ENCODE results near the gene APOBEC3G.
"Not testable (repeated sequence)": the region's sequence is repeated elsewhere in the genome, so short reads cannot be mapped to it uniquely, and the experiment has no call there.

The APOBEC3G gene

DNA sequence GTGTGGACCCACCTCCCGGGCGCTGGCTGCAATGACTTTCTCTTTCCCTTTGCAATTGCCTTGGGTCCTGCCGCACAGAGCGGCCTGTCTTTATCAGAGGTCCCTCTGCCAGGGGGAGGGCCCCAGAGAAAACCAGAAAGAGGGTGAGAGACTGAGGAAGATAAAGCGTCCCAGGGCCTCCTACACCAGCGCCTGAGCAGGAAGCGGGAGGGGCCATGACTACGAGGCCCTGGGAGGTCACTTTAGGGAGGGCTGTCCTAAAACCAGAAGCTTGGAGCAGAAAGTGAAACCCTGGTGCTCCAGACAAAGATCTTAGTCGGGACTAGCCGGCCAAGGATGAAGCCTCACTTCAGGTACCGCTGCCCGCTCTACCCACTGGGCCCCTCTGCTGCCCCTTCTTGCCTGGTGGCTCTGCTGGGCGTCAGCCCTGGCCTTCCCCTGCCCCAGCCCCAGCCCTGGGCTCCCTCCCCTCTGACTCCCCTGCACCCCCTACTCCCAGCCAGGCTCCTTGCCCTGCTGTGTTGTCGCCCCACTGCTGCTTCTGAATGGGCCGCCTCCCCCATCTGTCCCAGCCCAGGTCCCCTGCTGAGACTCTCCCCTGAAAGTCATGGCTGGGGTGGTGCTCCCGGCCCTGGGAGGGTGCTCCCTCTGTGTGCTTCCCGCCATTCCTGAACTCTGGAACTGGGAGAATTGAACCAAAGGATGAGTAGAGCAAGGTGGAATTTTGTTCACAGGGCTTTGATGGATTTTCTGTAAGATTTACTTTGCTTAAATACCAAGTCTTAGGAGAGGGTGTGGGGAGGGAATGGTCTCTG lies at the start of gene APOBEC3G:
APOBEC3G (plus strand) TSS at position 250 of the 815 bp plus-strand sequence; CDS start at position 337, 87 bp downstream.
- not testable (repeated sequence) for DNase-seq (ENCODE audit: low read depth in 2 of 2, low spot score in 1 of 2)

DNA sequence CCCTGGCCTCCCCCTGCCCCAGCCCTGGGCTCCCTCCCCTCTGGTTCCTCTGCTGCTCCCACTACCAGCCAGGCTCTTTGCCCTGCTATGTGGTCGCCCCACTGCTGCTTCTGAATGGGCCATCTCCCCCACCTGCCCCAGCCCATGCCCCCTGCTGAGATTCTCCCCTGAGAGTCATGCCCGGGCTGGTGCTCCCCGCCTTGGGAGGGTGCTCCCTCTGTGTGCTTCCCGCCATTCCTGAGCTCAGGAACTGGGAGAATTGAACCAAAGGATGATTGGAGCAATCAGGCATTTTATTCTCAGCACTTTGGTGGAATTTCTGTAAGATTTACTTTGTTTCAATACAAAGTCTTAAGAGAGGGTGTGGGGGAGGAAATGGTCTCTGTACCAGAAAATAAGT lies 49.4 kb upstream of the APOBEC3G start:
- no peak for DNase-seq (ENCODE audit: low read depth in 2 of 2, low spot score in 1 of 2)

DNA sequence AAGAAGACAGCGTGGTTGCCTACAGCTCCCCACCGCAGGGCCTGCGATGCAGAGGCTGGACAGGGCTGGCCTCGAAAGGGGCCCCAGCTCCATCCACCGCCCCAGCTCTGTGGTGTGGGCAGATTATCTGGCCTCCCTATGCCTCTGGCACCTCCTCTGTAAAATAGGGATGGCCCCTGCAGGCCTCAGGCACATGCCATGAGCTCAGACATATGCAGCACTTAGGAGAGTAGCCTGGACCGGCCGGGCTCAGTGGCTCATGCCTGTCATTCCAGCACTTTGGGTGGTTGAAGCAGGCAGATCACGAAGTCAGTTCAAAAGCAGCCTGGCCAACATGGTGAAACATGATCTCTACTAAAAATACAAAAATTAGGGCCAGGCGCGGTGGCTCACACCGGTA lies 48.8 kb upstream of the APOBEC3G start:
- DNase-seq (ENCODE audit: low read depth in 2 of 2, low spot score in 1 of 2): no peak

DNA sequence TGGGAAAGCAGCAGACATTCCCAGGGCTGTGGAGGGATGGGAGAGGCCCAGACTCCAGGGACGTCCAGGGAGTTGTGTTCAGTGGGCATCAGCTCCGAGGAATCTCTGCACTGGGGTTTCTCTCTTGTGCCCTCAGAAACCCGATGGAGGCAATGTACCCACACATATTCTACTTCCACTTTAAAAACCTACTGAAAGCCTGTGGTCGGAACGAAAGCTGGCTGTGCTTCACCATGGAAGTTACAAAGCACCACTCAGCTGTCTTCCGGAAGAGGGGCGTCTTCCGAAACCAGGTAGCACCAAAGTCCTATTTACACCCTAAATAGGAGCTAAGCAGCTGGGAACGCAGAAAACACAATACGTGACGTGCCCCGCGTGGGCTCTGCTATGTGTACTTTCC lies 47.8 kb upstream of the APOBEC3G start:
- no peak for DNase-seq (ENCODE audit: low read depth in 2 of 2, low spot score in 1 of 2)

DNA sequence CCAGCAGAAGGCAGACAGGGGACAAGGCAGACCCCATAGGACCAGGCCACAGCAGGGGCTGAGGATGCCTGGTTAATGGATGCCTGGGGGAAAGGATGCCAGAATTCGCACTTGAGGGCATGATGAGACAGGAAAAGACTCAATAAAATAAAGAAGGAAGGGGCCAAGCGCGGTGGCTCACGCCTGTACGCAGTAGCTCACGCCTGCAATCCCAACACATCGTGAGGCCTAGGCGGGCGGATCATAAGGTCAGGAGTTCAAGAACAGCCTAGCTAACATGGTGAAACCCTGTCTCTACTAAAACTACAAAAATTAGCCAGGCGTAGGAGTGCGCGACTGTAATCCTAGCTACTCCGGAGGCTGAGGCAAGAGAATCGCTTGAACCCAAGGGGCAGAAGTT lies 46.4 kb upstream of the APOBEC3G start:
- no peak for DNase-seq (ENCODE audit: low read depth in 2 of 2, low spot score in 1 of 2)

DNA sequence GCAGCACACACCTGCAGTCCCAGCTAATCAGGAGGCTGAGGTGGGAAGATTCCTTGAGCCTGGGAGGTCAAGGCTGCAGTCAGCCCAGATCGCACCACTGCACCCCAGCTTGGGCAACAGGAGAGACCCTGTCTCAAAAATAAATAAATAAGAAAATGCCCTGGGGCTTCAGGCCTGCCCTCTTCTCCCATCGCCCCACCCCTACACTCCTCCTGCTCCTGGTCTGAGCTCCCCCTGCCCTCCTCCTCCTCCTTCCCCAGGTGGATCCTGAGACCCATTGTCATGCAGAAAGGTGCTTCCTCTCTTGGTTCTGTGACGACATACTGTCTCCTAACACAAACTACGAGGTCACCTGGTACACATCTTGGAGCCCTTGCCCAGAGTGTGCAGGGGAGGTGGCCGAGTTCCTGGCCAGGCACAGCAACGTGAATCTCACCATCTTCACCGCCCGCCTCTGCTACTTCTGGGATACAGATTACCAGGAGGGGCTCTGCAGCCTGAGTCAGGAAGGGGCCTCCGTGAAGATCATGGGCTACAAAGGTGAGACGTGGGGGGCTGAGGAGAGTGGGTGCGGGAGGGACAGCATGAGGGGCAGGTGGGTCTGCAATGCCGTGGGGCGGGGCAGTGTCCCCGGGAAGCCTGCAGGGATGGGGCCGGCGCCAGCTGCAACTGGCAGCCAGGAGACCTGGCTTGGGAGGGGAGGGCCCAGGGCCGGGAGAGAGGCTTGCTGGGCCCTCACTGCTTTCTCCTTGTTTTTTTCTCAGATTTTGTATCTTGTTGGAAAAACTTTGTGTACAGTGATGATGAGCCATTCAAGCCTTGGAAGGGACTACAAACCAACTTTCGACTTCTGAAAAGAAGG lies 45.4 kb upstream of the APOBEC3G start:
- DNase-seq (ENCODE audit: low read depth in 2 of 2, low spot score in 1 of 2): not testable (repeated sequence)

GRCh38 chr22:39037071-39037470 lies 40.0 kb upstream of the APOBEC3G start:
- DNase-seq (ENCODE audit: low read depth in 2 of 2, low spot score in 1 of 2): not testable (repeated sequence)

- DNase-seq (ENCODE audit: low read depth in 2 of 2, low spot score in 1 of 2): no peak
Measured at GRCh38 chr22:39039306-39040126, 37.6 kb upstream of the APOBEC3G start.

GRCh38 chr22:39040155-39040537 lies 36.9 kb upstream of the APOBEC3G start:
- not testable (repeated sequence) for DNase-seq (ENCODE audit: low read depth in 2 of 2, low spot score in 1 of 2)

DNA sequence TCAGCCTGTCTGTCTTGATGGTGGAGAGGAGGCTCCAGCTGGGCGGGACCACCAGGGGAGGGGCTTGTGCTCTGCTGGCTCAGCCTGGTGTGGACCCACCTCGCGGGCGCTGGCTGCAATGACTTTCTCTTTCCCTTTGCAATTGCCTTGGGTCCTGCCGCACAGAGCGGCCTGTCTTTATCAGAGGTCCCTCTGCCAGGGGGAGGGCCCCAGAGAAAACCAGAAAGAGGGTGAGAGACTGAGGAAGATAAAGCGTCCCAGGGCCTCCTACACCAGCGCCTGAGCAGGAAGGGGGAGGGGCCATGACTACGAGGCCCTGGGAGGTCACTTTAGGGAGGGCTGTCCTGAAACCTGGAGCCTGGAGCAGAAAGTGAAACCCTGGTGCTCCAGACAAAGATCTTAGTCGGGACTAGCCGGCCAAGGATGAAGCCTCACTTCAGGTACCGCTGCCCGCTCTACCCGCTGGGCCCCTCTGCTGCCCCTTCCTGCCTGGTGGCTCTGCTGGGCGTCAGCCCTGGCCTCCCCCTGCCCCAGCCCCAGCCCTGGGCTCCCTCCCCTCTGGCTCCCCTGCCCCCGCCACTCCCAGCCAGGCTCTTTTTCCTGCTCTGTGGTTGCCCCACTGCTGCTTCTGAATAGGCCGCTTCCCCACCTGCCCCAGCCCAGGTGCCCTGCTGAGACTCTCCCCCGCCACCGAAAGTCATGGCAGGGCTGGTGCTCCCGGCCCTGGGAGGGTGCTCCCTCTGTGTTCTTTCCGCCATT lies 36.4 kb upstream of the APOBEC3G start, which contains the start of gene APOBEC3F:
APOBEC3F (plus strand) TSS at position 327 of the 759 bp plus-strand sequence; CDS start at position 424, 97 bp downstream.
- peak in 1 of 2 donors; percentile 43 for DNase-seq (ENCODE audit: low read depth in 2 of 2, low spot score in 1 of 2)

GRCh38 chr22:39041908-39042307 lies 35.2 kb upstream of the APOBEC3G start:
- no peak for DNase-seq (ENCODE audit: low read depth in 2 of 2, low spot score in 1 of 2)

- DNase-seq (ENCODE audit: low read depth in 2 of 2, low spot score in 1 of 2): not testable (repeated sequence)
Measured at GRCh38 chr22:39043063-39043462, 34.0 kb upstream of the APOBEC3G start.

DNA sequence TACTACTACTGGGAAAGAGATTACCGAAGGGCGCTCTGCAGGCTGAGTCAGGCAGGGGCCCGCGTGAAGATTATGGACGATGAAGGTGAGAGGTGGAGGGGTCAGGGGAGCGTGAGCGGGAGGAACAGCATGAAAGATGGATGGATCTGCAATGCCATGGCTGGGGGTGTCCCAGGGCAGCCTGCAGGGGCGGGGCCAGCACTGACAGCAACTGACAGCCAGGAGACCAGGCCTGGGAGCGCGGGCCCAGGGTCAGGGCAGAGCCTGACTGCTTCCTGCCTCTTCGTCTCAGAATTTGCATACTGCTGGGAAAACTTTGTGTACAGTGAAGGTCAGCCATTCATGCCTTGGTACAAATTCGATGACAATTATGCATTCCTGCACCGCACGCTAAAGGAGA lies 31.9 kb upstream of the APOBEC3G start:
- DNase-seq (ENCODE audit: low read depth in 2 of 2, low spot score in 1 of 2): not testable (repeated sequence)

DNA sequence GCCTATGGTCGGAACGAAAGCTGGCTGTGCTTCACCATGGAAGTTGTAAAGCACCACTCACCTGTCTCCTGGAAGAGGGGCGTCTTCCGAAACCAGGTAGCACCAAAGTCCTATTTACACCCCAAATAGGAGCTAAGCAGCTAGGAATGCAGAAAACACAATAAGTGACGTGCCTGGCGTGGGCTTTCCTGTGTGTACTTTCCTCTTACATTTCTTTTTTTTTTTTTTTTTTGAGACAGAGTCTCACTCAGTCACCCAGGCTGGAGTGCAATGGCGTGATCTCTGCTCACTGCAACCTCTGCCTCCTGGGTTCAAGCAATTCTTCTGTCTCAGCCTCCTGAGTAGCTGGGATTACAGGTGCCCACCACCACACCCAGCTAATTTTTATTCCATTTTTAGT lies 27.6 kb upstream of the APOBEC3G start:
- DNase-seq (ENCODE audit: low read depth in 2 of 2, low spot score in 1 of 2): not testable (repeated sequence)

GRCh38 chr22:39051844-39052495 lies 25.1 kb upstream of the APOBEC3G start:
- DNase-seq (ENCODE audit: low read depth in 2 of 2, low spot score in 1 of 2): not testable (repeated sequence)

DNA sequence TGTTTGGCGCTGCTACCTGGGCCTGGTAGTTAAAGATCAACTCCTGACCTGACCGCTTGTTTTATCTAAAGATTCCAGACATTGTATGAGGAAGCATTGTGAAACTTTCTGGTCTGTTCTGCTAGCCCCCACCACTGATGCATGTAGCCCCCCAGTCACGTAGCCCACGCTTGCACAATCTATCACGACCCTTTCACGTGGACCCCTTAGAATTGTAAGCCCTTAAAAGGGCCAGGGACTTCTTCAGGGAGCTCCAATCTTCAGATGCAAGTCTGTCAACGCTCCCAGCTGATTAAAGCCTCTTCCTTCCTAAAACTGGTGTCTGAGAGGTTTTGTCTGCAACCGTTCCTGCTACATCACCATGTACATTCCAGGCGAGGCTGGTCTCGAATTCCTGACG lies 21.4 kb upstream of the APOBEC3G start:
- DNase-seq (ENCODE audit: low read depth in 2 of 2, low spot score in 1 of 2): no peak

GRCh38 chr22:39061290-39061689 lies 15.8 kb upstream of the APOBEC3G start:
- DNase-seq (ENCODE audit: low read depth in 2 of 2, low spot score in 1 of 2): not testable (repeated sequence)

- DNase-seq (ENCODE audit: low read depth in 2 of 2, low spot score in 1 of 2): not testable (repeated sequence)
Measured at GRCh38 chr22:39061951-39062350, 15.1 kb upstream of the APOBEC3G start.

DNA sequence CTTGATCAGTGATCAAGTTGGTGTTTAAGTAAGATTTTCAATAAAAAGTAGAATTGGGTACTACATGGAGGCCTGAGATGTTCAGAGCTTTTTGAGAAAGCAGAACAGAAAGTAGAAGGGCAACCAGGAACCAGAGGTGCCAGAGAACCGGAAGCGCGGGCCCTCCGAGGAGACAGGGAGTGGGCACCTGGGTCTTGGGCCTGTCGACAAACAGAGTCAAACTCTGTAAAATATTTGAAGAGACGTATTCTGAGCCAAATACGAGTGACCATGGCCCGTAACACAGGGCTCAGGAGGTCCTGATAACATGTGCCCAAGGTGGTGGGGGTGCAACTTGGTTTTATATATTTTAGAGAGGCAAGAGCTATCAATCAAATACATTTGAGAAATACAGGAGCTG lies 13.2 kb upstream of the APOBEC3G start:
- DNase-seq (ENCODE audit: low read depth in 2 of 2, low spot score in 1 of 2): not testable (repeated sequence)
